Forelimb muscle (tissue), 1 donor: ENCODE results near the gene NSFL1C. TPM values are rescaled to one million over a fixed set of nuclear protein-coding genes. Genes with fewer than 3 reads are reported as not detected.
A peak's percentile ranks its signal among the peaks of the same experiment; 100 is the strongest.
"Not testable (repeated sequence)": the region's sequence is repeated elsewhere in the genome, so short reads cannot be mapped to it uniquely, and the experiment has no call there.

Source experiments
- DNase-seq: peaks from one replicate; pipeline ENCODE4 v3.0.0-alpha.2; 2013; ENCODE audit warnings: low read depth
- polyA plus RNA-seq: library from polyadenylated mRNA; unstranded; fragments of 120-200 nt; gene quantifications from one replicate; pipeline ENCODE4 v1.2.1, GENCODE V29; 2013; ENCODE audit not compliant: insufficient read length

Gene NSFL1C
- polyA plus RNA-seq, 1 donor = 67.3 TPM

GRCh38 chr20:1423625-1424106, 43.0 kb downstream of the NSFL1C start:
- DNase-seq = no peak

DNA sequence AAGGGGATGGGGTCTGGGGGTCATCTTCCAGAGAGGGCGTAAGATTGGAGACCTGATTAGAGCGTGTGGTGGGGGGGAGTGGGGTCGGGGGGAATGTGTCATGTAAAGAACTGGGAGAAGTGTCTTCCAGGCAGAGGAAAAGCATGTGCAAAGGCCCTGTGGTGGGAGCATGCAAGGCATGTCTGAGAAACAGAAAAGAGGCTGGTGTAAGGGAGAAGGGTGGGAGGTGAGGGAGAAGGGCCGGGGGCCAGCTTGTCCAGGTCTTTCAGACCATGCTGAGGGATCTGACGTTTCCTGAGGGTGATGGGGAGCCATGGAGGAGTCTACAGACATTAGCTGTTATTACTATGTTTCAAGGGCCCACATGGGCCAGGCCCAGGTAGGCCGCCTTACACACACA, 43.4 kb downstream of the NSFL1C start:
- no peak for DNase-seq

GRCh38 chr20:1422753-1423152, 43.9 kb downstream of the NSFL1C start:
- no peak for DNase-seq

DNA sequence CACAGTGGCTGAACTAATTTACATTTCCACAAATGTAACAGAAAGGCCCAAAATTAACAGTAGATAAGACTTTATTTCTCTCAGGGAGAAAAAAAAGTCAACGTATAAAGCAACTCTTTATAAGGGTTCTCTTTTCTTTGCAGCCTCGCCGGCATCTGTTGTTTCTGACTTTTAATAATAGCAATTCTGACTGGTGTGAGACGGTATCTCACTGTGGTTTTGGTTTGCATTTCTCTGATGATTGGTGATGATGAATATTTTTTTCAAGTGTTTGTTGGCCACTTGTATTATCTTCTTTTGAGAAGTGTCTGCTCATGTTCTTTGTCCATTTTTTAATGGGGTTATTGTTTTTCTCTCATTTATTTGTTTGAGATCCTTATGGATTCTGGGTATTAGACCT, 46.6 kb downstream of the NSFL1C start:
- DNase-seq = no peak

GRCh38 chr20:1418350-1418749, 48.3 kb downstream of the NSFL1C start:
- DNase-seq = no peak

- DNase-seq = no peak
Measured at GRCh38 chr20:1417790-1418189, 48.9 kb downstream of the NSFL1C start.

DNA sequence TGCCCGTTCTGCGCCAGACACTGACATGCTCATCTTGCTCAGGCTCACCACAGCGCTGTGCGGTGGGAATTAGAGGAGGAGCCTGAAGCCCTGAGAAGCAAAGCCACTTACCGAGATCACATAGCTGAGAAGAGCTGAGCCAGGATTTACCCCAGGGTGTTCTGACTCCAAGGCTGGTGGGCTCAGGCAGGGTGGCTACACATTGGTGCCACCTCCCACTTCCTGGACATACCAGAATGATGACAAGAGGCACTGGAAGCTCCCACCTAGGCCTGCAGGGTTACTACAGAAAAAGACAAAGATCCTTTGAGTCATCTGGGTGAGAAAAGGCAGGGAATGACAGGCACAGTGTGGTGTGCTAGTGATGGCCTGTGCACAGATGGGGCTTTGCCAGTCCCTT, 49.4 kb downstream of the NSFL1C start:
- DNase-seq = no peak

DNA sequence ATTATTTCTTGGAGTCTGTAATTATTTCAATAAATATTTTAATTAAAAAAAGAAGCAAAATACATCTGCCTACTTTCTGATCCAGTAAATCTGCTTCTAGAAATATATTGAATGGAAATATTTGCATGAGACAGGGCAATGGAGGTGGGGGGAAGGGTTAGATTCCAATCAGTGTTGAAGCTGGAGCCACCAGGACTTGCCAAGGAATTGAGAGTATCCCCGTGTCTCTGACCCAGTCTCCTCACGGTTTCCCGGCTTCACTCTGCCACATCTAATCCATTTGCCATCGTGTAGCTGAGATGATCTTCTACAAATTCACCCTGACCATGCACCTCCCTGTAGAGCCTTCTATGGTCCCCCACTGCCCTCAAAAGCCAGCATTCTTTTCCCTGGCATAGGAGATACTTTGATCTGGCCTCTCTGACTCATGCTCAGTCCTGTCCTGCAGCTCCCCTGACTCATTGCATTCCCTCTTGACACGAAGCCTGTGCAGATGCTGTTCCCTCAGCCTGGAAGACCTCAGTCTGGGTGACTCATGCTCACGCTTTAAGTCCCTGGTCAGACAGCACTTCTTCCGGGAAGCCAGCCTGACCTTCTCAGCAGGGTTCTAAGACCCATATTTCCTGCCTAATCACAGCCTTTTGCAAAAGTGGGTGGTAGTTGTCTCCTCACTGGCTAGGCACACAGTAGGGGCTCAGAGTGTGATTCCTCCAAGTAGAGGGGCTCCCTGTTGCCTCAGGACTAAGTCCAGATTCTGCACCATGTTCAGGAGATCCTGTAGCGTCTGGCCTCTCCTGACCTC, 50.8 kb downstream of the NSFL1C start:
- no peak for DNase-seq

GRCh38 chr20:1414982-1415381, 51.7 kb downstream of the NSFL1C start:
- no peak for DNase-seq

DNA sequence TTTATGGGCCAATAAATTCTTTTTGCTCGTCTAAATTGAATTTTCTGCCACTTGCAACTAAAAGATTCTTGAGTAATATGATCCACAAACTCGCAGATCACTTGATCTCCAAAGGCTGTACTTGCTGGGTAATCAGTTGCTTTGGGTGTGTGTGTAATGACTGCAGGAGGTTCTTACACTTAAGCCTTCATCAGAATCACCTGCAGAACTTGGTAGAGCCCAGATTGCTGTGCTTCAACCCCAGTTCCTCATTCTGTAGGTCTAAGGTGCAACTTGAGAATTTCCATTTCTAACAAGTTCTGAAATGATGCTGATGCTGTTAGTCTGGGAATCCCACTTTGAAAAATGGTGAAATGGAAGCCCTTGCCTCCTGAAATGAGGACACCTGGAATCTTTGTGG, 60.8 kb downstream of the NSFL1C start:
- DNase-seq = no peak

DNA sequence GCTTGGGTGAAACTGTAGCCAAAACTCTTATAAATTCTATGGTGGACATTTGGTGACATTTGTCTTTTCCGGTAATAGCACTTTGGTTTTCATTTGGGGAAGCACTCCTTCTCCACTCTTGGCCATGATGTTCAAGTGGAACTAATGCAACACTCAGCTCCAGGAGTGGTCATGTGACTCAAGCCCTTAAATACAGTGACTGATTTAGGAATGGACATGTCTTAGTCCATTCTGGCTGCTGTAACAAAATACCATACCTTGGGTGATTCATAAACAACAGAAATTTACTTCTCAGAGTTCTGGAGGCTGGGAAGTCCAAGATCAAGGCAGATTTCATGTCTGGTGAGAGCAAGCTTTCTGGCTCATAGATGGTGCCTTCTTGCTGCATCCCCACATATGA, 63.0 kb downstream of the NSFL1C start:
- DNase-seq = no peak

DNA sequence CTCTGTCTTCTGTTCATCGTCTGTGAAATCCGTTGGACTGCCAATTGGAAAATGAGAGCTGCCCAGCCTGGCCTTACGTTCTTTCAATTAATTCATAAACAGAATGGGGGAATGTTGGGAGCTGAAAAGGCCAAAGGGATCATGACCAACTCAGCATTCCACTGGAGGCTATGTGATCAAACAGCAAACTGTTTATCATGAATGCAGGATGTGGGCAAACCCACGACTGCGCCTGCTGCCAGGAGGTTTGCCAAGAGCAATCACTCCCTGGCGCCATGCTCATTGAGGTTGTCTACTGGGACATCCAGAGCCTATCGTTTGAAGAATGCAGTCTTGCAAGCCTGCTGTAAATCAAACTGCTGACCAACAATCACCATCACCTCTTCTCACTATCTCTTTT, 64.5 kb downstream of the NSFL1C start:
- DNase-seq = no peak

DNA sequence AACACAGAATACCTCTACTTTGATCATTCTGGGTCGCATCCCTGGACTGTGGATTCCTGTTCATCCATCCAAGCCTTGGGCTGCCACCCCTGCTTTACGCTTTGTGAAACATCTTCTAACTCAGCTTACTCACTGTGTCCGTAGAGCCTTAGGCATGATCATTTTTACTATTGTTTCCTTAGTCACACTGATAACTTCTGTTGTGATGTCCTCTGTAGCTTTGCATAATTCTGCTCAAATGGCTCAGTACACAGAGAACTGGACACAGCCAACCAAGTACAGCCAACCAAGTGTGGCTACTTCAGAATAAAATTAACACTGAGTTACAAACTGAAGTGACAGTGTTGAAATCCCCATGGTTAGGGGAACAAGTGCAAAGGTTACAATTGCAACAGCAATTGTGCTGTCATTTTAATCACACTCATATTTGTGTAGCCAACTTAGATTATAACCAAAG, 65.2 kb downstream of the NSFL1C start:
- no peak for DNase-seq

- DNase-seq = not testable (repeated sequence)
Measured at GRCh38 chr20:1399678-1400366, 66.8 kb downstream of the NSFL1C start.

DNA sequence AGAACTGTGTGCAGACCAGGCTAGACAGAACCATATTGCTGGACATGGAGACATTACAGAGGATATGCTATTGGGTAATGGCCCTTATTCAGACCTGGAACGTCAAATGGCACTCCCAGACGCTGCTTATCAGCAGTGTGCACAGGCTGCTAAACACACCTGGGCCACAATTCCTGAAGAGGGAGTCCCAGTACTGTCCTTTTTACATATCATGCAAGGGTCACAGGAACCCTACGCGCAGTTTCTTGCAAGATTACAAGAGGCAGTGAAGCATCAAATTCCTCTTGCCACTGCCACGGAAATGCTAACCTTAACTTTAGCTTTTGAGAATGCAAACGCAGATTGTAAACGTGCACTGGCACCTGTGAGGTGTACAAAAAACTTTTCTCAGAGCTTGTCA, 68.5 kb downstream of the NSFL1C start:
- not testable (repeated sequence) for DNase-seq

DNA sequence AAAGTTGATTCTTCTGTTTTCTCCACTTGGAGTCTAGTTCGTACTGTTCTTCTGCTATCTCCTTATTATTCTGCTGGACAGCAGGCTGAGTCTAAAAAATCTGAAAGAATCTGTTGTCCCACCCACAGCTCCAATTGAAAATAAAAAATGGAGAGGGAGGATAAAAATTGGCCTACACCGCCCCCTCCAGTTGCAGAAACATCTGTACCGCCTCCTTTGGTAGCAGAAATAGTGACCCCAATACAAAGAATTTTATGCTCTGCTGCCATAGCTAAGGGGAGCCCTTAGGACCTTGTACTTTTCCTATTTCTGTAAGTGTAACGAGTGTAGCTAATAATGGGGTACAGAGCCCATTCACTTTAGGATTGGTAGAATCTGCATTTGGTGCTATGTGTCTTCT, 68.9 kb downstream of the NSFL1C start:
- no peak for DNase-seq

DNA sequence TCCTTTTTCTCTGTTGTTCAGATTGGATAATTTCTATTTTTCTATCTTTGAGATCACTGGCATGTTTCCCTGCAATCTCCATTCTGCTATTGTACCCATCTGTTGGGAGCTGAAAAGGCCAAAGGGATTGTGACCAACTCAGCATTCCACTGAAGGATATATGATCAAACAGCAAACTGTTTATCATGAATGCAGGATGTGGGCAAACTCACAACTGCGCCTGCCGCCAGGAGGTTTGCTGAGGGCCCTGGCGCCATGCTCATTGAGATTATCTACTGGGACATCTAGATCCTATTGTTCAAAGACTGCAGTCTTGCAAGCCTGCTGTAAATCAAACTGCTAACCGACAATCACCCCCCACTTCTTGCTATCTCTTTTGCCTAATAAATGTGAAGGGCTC, 69.9 kb downstream of the NSFL1C start:
- no peak for DNase-seq

- no peak for DNase-seq
Measured at GRCh38 chr20:1396264-1396663, 70.4 kb downstream of the NSFL1C start.

DNA sequence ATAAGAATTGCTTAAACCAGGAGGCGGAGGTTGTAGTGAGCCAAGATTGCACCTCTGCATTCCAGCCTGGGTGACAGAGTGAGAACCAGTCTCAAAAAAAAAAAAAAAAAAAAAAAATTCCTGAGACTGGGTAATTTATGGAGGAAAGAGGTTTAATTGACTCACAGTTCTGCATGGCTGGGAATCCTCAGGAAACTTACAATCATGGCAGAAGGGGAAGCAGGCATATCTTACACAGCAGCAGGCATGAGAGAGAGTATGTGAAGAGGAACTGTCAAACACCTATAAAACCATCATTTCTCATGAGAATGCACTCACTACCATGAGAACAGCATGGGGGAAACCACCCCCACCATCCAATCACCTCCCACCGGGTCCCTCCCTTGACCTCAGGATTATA, 72.0 kb downstream of the NSFL1C start:
- no peak for DNase-seq

DNA sequence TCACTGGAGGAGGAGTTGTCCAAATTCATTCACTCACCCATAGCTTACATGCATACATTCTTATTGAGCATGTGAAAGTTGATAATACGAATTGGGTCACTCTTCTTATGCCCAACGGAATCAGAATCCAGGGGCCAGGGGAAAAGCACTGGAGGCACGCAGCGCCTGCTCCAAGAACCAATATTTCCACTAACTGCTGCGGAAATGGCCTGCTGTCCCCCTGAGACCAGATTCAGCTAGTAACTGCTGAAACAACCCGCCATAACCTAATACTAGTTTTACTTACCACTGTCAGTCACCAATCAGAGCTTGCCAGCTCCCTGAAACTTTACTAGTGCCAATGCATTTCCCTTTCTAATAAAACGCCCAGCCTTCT, 73.2 kb downstream of the NSFL1C start:
- no peak for DNase-seq

DNA sequence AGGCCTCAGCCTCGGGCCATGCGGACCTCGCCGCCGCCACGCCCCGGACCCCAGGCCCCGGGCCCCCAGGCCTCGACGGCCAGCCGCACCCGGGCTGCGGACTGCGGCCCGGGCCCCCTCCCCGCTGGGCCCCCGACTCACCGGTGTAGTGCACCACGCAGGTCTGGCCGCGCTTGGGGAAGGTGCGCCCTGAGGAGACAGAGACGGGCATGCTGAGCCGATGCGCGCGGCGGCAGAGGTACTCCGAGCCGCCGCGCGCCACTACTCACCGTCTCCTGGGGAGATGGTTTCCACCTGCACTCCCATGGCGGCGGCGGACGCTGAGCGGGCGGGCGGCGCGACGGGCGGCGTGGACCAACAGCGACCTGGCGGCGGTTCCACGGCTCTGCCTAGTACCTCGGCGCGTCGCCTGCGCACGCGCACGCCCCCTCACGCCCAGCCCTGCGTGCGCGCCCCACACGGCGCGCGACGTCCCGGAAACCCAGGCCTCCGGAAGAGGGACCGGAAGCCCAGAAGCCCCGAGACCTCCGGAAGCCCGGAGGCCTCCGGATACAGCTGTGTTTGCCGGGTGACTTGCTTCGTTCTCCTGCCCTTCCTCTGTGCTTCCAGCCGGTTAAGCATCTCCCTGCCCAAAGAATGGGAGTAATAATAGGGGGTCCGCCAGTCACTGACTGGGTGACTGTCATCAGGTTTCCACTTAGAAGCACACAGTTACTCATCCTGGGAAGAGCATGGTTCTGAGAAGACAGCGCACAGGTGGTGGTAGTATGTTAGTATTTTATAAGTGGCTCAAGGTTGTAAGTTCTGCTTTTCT, 73.7 kb downstream of the NSFL1C start, which contains the start of gene FKBP1A:
TSS of gene FKBP1A (minus strand) at position 362 of the 814 bp plus-strand sequence. CDS start at position 306, 56 bp downstream.
- DNase-seq = peak; percentile 93

DNA sequence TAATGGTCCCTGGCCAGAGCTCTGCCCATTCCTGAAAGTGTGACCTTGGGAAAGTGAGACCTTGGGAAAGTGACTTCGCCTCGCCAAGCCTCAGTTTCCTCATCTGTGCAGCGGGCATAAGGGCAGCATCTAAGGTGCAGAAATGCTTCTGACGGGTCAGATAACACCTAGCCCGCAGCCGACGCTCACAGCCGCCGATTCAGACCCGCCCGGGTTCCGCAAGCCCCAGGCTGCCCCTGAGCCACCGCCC, 74.3 kb downstream of the NSFL1C start:
- DNase-seq = no peak
